Activated CD8-positive, alpha-beta memory T cell treated with anti-CD3 and anti-CD28 coated beads, Interleukin-2, amount 10 ng/mL, durations not matched to agents 7 days and 5 days (primary cell): ENCODE data around the gene RSPH9. TPM values are rescaled to one million over a fixed set of nuclear protein-coding genes. Genes with fewer than 3 reads are reported as not detected.

Source experiments
- ATAC-seq: fragments of 150-1000 bp; cut with Tn5 transposase; one replicate; pipeline ENCODE4 v1.10.0; 2021; ENCODE audit warnings: moderate library complexity
- CTCF ChIA-PET: fragments of 350-600 bp; sonication (Branson Sonifier 250); formaldehyde crosslinking; loops from one replicate; lab custom pipeline; 2021; ENCODE audit warnings: antibody characterized with exemption; lab: Charles Lee
- DNase-seq: peaks from one replicate; pipeline ENCODE4 v3.0.0-alpha.2; 2020
- H3K27ac Mint-ChIP-seq: one replicate; pipeline ENCODE4 v1.8.0; 2021; ENCODE audit warnings: mild to moderate bottlenecking, mixed read lengths
- H3K27me3 Mint-ChIP-seq: one replicate; pipeline ENCODE4 v1.8.0; 2021; ENCODE audit warnings: mixed read lengths
- H3K36me3 Mint-ChIP-seq: one replicate; pipeline ENCODE4 v1.8.0; 2021; ENCODE audit warnings: mild to moderate bottlenecking, mixed read lengths
- H3K4me1 Mint-ChIP-seq: one replicate; pipeline ENCODE4 v1.8.0; 2021; ENCODE audit warnings: mixed read lengths
- H3K4me3 Mint-ChIP-seq: one replicate; pipeline ENCODE4 v1.8.0; 2021; ENCODE audit warnings: mild to moderate bottlenecking, moderate library complexity, mixed read lengths
- H3K9me3 Mint-ChIP-seq: one replicate; pipeline ENCODE4 v1.8.0; 2022; ENCODE audit warnings: low read depth, mixed read lengths
- total RNA-seq, 2 experiments: library from RNA; stranded (reverse); gene quantifications; one replicate each; pipeline ENCODE4 v1.2.3, GENCODE V29; 2021

RSPH9 gene
- total RNA-seq, 2 experiments from 2014 or later: not detected

DNA sequence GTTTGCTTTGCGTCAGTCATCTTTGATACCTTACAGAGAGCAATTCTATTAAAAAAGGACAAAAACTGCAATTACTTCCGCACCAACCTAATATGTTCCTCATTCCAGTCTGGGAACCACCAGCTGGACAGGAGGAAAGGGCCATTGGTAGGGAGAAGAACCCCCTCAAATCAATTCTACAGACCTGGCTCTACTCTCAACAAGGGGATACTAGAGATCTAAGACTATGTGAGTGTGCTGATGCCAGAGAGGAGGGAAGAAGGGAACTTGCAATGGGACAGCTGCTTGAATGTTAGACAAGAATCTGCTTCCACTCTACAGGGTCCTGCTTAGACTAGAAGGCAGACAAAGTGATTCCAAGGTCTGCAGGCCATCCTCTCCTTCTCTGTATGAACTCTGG is 29.5 kb downstream of the RSPH9 start:
- Mint-ChIP-seq H3K4me1 (peaks cover 17% of the 10 kb centered on the region), H3K36me3 (peaks cover 20% of the 10 kb centered on the region), H3K27ac (no peak overlapping the region), H3K27me3 (no peaks in the 10 kb centered on the region), H3K9me3 (no peaks in the 10 kb centered on the region), H3K4me3 (no peak overlapping the region)
- ATAC-seq: no peak
- CTCF ChIA-PET: interaction anchor here (0.7 to 1.9 kb wide), 3 partner anchors 8 to 100 kb away, joined by 3 to 8 read pairs (median 3); no protein-coding TSS in a partner anchor
- no peak for DNase-seq

DNA sequence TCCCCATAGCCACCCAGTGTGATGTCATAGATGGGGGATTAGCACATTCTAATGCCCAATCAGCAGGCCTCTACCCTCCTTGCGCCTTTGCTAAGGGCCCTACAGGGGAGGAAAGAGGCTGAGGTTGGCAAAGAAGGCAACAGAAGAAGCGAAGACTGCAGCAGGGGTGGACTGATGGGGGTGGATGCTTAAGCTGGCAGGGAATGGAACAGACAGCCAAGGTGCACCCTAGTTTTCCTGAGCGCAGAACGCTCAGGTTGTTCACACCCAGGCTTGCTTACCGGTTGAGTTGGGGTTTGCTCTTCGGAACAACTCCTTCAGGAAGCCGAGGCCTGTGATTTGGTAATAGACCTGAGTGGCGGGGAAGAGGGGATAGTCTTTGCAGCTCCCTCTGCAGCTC is 30.1 kb downstream of the RSPH9 start:
- CTCF ChIA-PET: interaction anchor here (1.1 to 1.9 kb wide), 2 partner anchors 8 to 14 kb away, joined by 4 to 8 read pairs; no protein-coding TSS in a partner anchor
- no peaks in the 10 kb centered on the region for H3K9me3 Mint-ChIP-seq
- H3K4me3 Mint-ChIP-seq: no peak overlapping the region
- DNase-seq (no peak), ATAC-seq (no peak)
- H3K27me3 Mint-ChIP-seq: no peaks in the 10 kb centered on the region
- peaks cover 21% of the 10 kb centered on the region for H3K36me3 Mint-ChIP-seq
- H3K27ac Mint-ChIP-seq: no peak overlapping the region
- peaks cover 13% of the 10 kb centered on the region for H3K4me1 Mint-ChIP-seq

DNA sequence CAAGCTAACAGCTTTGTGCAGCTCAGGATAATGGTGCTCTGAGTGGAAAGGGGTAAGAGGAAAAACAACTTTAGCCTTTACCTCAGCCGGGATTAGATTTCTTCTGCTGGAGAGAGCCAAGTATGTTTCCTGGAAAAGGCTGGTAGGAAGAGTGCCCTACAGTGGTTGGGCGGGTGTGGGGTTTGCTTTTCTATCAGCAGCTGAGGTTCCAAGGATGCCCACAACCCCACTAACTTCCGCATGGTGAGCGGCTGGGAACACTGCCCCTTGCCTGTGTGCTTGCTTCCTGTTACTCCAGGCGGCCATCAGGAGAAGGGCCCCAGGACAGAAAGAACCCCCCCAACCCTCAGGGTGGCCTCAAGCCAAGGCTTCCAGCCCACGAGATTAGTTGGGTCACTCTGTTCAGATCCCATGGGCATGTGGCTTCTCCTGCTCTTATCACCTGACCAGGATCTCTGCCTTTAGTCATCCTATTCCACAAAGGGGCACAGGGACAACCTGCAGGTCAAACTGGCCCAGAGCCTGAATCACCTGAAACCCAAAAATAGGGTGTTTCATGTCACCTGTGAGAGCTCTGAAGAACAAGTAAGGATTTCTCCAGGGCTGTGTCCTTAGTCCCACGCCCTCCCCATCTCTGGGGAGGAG is 32.2 kb downstream of the RSPH9 start:
- Mint-ChIP-seq H3K27me3 (no peaks in the 10 kb centered on the region), H3K9me3 (no peaks in the 10 kb centered on the region), H3K4me1 (peaks cover 3% of the 10 kb centered on the region), H3K4me3 (no peak overlapping the region), H3K36me3 (peaks cover 28% of the 10 kb centered on the region), H3K27ac (no peak overlapping the region)
- ATAC-seq (no peak), DNase-seq (no peak)
- CTCF ChIA-PET: interaction anchor here (0.8 to 1.1 kb wide), 2 partner anchors 9 to 10 kb away, joined by 3 read pairs; no protein-coding TSS in a partner anchor

DNA sequence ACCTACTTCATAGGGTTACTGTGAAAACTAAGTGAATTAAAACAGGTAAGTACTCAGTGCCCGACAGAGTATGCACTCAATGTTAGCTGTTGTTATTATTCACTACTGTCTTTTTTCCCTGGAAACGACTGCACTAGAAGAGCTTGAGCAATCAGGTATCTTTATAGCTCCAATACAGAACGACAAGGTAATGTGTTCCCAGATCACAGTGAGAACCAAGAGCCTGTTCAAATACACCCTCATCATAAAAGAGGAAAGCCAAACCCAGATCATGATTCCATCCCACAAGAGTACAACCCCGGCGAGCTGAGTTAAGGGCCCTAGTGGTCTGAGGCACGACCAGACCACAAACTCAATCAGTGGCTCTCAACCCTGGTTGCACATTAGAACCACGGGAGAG is 32.9 kb downstream of the RSPH9 start:
- no peak overlapping the region for H3K27ac Mint-ChIP-seq
- peaks cover 29% of the 10 kb centered on the region for H3K36me3 Mint-ChIP-seq

DNA sequence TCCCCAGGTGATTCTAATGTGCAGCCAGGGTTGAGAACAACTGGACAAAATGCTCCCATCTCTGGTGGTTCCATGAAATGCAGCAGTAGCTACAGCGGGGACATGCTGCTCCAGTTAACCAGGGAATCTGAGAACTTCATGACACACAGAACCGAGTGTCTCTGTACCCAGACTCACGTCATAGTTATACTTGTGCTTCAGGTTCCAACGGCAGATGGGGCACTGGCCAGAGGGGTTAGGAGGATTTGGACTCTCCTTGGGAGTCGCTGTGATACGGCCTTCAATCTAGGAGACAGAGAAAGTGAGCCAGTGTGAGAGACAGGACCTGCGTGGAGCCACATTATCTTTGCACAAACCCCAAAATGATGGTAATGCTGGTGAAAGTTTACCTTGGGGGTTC is 33.5 kb downstream of the RSPH9 start:
- no peak overlapping the region for H3K27ac Mint-ChIP-seq
- peaks cover 33% of the 10 kb centered on the region for H3K36me3 Mint-ChIP-seq
- no peak overlapping the region for H3K4me3 Mint-ChIP-seq
- H3K27me3 Mint-ChIP-seq: no peaks in the 10 kb centered on the region
- no peak for ATAC-seq
- DNase-seq: no peak
- peaks cover 8% of the 10 kb centered on the region for H3K4me1 Mint-ChIP-seq
- CTCF ChIA-PET: interaction anchor here (0.7 to 1.5 kb wide), 4 partner anchors 9 to 91 kb away, joined by 3 to 6 read pairs (median 5); partner anchors contain the start of gene VEGFA
- H3K9me3 Mint-ChIP-seq: no peaks in the 10 kb centered on the region

More for the DNA sequence above, 32.9 kb downstream of the RSPH9 start:
- CTCF ChIA-PET: interaction anchor here (0.7 to 1.5 kb wide), 4 partner anchors 8 to 12 kb away, joined by 3 to 5 read pairs (median 3); no protein-coding TSS in a partner anchor
- Mint-ChIP-seq H3K27me3 (no peaks in the 10 kb centered on the region), H3K4me3 (no peak overlapping the region), H3K9me3 (no peaks in the 10 kb centered on the region), H3K4me1 (peaks cover 5% of the 10 kb centered on the region)
- DNase-seq (no peak), ATAC-seq (no peak)

DNA sequence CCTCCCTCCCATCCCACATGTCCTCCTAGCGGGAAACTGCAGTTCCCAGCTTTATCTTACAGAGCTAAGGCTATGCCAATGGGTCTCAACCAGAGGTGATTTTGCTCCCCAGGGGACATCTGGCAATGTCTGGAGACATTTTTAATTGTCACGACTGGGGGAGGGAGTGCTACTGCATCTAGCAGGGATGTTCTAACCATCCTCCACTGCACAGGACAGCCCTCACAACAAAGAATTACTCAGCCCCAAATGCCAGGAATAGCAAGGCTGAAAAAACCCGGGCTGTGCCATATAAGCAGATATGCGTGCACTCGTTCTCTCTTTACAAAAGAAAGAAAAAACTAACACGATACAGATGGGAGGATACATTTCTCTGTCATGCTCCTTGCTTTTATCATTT is 34.2 kb downstream of the RSPH9 start:
- H3K9me3 Mint-ChIP-seq: no peaks in the 10 kb centered on the region
- no peaks in the 10 kb centered on the region for H3K27me3 Mint-ChIP-seq
- no peak overlapping the region for H3K27ac Mint-ChIP-seq
- H3K36me3 Mint-ChIP-seq: peaks cover 31% of the 10 kb centered on the region
- peaks cover 11% of the 10 kb centered on the region for H3K4me1 Mint-ChIP-seq
- DNase-seq: no peak
- CTCF ChIA-PET: interaction anchor here (1.1 to 1.5 kb wide), 3 partner anchors 9 to 91 kb away, joined by 5 to 6 read pairs (median 5); partner anchors contain the start of gene VEGFA
- no peak overlapping the region for H3K4me3 Mint-ChIP-seq
- ATAC-seq: no peak

DNA sequence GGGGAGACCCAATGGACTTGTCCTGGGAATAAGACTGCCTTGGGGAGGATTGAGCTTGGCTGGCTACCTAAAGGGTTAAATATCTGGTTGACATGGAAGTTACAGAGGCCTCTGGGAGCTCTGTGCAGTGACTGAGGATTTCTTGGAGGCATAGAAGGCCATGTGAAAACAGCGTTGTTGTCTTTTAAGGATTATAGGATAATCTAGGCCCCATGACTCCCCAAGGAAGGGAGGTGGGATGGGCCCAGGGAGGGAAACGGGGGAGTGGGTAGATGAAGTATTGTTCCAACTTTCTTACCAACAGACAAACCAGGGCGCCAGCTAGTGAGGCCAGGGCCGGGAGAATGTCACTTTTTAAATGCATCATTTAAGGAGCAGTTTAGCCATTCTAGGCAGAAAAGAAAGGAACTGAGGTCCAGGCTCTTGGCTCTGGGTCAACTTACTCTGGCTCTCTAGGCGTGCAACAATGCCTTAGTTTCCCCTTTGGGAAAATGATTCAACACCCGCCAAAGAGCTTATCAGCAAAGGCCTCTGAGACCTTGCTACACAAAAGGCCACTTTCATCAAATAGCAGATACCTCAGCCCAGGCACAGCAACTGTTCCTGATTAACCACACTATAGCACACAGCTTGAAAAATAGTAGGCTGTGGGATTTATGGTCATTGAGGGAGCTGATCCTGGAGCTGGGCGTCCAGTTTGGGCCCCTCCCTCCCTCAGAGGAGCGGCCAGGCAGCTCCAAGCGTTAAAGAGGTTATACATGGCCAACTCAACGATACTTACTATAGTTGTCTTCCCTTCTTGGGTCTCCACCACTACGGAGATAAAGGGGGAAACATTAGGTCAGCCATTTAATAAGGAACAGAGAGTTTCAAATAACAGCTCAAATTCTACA is 35.7 kb downstream of the RSPH9 start:
- Mint-ChIP-seq H3K27ac (no peak overlapping the region), H3K4me3 (no peak overlapping the region), H3K27me3 (no peaks in the 10 kb centered on the region), H3K4me1 (peaks cover 20% of the 10 kb centered on the region), H3K9me3 (no peaks in the 10 kb centered on the region), H3K36me3 (peaks cover 31% of the 10 kb centered on the region)
- no peak for DNase-seq
- ATAC-seq: no peak
- CTCF ChIA-PET: interaction anchor here (0.7 to 1.7 kb wide), 5 partner anchors 10 to 89 kb away, joined by 3 to 11 read pairs (median 4); no protein-coding TSS in a partner anchor

DNA sequence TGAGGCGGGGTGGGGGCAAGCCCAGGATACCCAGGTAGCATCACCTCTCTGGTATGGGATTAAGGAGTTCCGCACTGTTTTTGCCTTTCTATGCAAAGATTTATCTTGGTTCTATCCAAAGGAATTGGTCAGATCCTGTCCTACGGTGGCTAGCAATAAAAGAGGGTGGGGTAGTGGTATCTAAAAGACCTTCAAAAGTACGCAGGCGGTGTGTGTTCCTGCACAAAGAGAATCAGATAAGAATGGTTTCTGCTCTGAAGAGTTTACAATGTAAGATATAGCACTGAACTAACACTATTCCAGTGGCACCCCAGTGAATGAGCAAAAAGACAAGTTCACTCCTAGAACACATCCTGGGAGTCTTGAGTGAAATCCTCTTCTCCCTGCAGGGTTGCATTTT is 36.5 kb downstream of the RSPH9 start:
- ATAC-seq (no peak), DNase-seq (no peak)
- CTCF ChIA-PET: interaction anchor here (1.1 to 1.7 kb wide), 3 partner anchors 12 to 25 kb away, joined by 4 to 11 read pairs (median 4); no protein-coding TSS in a partner anchor
- H3K27ac Mint-ChIP-seq: no peak overlapping the region
- H3K9me3 Mint-ChIP-seq: no peaks in the 10 kb centered on the region
- H3K36me3 Mint-ChIP-seq: peaks cover 29% of the 10 kb centered on the region
- peaks cover 25% of the 10 kb centered on the region for H3K4me1 Mint-ChIP-seq
- no peaks in the 10 kb centered on the region for H3K27me3 Mint-ChIP-seq
- H3K4me3 Mint-ChIP-seq: no peak overlapping the region

DNA sequence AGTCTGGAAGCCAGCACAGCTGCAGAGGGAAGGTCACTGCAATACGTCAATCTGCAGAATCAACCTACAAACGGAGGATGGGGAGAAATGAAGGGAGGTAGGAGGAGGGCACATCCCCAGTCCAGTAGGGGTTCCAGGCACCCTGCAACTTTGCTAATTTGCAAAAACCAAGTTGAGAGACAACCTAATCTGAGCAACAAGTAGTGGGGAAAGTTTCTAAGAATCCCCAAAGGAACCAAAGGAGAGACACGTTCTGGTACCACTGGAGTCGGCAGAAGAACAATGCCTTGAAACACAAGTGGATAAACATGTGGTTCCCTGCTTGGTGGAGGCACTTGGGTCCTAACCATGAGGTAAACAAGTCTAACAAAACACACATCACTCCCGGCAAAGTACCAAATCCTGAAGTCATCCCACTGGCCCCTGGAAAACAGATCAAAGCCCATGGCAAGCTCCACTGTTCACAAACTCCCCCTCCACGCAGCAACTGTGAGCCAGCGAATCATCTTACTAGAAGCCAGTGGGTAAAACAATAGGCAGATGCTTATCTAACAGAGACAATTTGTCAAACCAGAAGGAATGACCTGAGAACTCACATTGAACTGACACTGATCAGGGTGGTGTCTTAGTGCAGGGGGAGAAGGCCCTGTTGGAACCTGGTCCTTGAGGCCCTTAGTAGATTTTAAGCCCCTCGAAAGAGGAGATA is 38.0 kb downstream of the RSPH9 start:
- ATAC-seq (no peak), DNase-seq (no peak)
- H3K4me3 Mint-ChIP-seq: no peak overlapping the region
- H3K27ac Mint-ChIP-seq: peak overlapping the region; percentile 45
- H3K36me3 Mint-ChIP-seq: peaks cover 24% of the 10 kb centered on the region
- H3K9me3 Mint-ChIP-seq: no peaks in the 10 kb centered on the region
- H3K27me3 Mint-ChIP-seq: no peaks in the 10 kb centered on the region
- H3K4me1 Mint-ChIP-seq: peaks cover 35% of the 10 kb centered on the region
- CTCF ChIA-PET: interaction anchor here (0.8 kb wide), 1 partner anchor 15 kb away, joined by 4 read pairs; no protein-coding TSS in a partner anchor

DNA sequence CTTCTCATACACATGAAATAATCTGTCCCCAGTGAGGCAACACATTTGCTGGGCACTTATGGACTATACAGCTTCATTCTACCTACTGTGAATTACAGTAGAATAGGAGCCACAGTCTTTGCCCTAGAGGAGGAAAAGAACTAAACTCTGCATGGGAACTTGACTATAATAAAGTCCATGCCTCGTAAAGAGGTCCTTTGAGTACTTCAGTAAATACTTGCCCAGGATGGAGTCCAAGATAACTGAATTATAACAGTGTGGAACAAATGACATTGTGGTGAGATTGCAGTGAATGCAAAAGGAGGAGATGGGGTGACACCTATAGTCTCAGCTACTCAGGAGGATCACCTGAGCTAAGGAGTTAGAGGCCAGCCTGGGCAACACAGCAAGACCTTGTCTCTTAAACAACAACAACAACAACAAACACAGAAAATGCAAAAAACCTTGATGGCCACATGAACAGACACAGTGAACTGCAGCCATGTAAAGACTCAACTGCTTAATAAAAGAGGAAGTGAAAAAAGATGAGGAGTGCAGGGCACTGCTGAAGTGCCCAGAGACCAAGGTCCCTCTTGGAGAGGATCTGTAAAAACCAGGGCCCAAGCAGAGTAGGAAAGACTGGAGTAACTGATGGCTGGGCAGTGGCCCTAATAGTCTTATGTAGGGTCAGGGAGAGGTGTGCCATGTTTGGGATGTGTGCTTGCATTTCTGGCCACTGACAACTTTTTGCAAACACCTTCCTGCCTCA is 39.0 kb downstream of the RSPH9 start:
- peaks cover 38% of the 10 kb centered on the region for H3K4me1 Mint-ChIP-seq
- CTCF ChIA-PET: interaction anchor here (0.8 kb wide), 1 partner anchor 16 kb away, joined by 4 read pairs; no protein-coding TSS in a partner anchor
- peaks cover 17% of the 10 kb centered on the region for H3K36me3 Mint-ChIP-seq
- H3K4me3 Mint-ChIP-seq: no peak overlapping the region
- no peak overlapping the region for H3K27ac Mint-ChIP-seq
- no peaks in the 10 kb centered on the region for H3K9me3 Mint-ChIP-seq
- no peak for ATAC-seq
- H3K27me3 Mint-ChIP-seq: no peaks in the 10 kb centered on the region
- no peak for DNase-seq

DNA sequence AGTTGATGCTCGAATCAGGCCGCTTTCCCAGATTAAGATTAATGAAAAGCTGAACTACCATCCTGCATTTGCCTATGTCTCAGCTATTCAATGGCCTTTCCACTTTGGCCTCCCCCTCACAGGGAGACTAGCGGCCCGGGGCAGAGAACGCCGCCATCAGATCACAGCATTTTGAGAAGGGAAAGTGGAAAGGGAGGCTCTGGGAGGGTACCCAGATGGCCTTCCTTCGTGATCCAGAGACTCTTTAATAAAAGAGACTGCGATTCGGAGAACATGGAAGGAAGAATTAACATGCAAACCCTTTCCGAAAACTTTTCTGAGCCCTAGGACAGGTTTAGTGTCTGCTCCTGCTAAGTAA is 42.2 kb downstream of the RSPH9 start:
- CTCF ChIA-PET: interaction anchor here (0.9 to 2.4 kb wide), 4 partner anchors 19 to 392 kb away, joined by 3 to 10 read pairs (median 5); partner anchors contain the start of gene VEGFA
- peaks cover 38% of the 10 kb centered on the region for H3K4me1 Mint-ChIP-seq
- no peaks in the 10 kb centered on the region for H3K27me3 Mint-ChIP-seq
- DNase-seq: no peak
- H3K9me3 Mint-ChIP-seq: no peaks in the 10 kb centered on the region
- H3K4me3 Mint-ChIP-seq: peak overlapping the region; percentile 89
- peak; percentile 12 for ATAC-seq
- peaks cover 7% of the 10 kb centered on the region for H3K36me3 Mint-ChIP-seq
- H3K27ac Mint-ChIP-seq: peak overlapping the region; percentile 92
